GM10266 (cell line): ENCODE results near the gene PBX1.

Experiments
- DNase-seq: peaks from one replicate; pipeline ENCODE4 v3.0.0; 2012; ENCODE audit errors: extremely low spot score
- TF ChIP-seq, protein P1 (sequence below): IDR thresholded peaks from 2 replicates; pipeline ENCODE4 v1.5.1; 2012; ENCODE audit warnings: mild to moderate bottlenecking, low read depth; ENCODE audit not compliant: control insufficient read depth, insufficient read depth; ENCODE audit errors: missing control alignments

The PBX1 gene

DNA sequence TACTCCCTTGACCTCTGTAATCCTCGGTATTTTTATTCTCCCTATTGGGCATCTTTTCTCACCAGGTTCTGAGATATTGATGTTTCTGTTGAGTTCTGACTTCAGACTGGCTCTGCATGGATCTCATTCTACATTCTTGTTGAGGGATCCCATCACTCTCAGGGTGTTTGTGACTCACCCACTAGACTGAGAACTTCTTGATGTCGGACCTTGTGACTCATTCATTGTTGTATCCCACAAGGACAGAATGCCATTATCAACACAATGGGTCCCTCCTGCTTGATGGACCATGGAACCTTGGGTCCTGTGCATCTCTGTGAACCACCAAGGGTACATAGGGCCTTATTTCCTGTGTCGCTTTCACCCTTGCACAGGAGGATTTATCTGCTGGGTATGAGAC lies 174.1 kb downstream of the PBX1 start:
- no peak for DNase-seq
- TF ChIP-seq, protein P1, sequence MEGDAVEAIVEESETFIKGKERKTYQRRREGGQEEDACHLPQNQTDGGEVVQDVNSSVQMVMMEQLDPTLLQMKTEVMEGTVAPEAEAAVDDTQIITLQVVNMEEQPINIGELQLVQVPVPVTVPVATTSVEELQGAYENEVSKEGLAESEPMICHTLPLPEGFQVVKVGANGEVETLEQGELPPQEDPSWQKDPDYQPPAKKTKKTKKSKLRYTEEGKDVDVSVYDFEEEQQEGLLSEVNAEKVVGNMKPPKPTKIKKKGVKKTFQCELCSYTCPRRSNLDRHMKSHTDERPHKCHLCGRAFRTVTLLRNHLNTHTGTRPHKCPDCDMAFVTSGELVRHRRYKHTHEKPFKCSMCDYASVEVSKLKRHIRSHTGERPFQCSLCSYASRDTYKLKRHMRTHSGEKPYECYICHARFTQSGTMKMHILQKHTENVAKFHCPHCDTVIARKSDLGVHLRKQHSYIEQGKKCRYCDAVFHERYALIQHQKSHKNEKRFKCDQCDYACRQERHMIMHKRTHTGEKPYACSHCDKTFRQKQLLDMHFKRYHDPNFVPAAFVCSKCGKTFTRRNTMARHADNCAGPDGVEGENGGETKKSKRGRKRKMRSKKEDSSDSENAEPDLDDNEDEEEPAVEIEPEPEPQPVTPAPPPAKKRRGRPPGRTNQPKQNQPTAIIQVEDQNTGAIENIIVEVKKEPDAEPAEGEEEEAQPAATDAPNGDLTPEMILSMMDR, result no peak

DNA sequence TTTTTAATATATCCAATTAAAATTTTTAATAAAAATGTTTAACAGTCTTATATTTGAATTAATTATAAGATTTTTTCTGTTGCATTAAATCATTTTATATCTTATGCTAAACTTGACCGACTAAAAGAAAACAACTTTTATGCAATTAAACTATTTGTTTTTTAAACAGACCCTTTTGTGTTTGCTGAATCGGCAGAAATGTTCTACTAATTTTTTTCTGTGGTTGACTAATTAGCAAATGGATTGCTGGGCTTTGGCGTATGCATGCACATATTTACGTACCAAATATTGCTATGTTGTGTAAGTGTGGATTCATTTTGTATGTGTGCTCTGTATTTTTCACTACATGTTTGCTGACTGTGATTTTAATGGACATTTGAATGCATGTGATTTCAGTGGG lies 174.8 kb downstream of the PBX1 start:
- DNase-seq, result no peak
- TF ChIP-seq, protein P1, result no peak

DNA sequence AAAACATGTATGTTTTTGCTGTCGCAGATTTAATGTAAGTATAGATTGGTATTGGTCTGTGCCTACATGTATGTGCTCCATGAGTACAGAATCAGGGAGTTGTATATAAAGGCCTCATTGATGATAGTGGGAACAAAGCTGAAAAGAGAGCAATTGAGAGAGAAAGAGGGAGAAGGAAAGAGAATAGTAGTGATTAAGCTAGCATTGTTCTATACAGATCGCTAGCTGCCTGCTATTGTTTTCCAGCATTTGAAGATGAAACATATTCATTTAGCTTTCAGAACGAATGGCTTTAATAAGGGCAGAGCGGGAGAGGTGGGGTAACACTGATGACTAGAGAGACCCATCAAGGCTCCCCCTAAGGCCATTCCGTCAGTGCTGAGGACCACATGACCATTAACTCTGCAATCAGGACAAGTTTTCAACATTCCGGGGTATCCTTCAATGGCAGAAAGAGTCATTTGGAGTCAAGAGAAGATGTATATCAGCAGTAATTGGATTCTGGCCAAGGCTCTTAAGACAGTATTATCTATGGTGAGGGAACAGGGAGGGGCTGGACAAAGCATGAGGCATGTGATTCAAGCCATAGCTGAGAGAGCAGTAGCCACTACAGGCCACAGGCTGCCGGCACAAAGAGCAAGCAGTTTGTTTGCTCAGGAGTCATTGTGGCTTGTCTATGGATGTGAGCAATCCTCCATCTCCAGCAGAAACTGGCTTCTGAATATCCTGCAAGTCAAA lies 176.5 kb downstream of the PBX1 start:
- TF ChIP-seq, protein P1, result no peak
- DNase-seq, result no peak

DNA sequence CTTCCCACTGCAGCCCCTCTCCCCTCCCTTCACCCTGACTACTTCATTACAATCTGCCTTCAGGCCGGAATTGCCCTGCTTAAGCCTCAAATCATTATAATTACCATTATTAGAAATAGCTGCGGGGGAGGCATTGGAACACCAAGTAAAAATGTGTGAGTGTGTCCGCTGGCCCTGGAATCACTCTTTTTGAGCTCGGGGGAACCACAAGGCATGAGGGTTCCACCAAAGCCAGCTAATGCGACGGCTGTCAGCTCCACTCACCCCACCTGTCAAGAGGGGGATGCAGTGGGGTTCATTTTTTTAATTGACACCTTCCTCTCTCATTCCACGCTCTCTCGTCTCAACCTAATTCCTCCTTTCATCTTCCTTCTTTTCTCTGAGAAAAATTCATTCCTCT lies 177.2 kb downstream of the PBX1 start:
- DNase-seq, result no peak
- TF ChIP-seq, protein P1, result no peak

DNA sequence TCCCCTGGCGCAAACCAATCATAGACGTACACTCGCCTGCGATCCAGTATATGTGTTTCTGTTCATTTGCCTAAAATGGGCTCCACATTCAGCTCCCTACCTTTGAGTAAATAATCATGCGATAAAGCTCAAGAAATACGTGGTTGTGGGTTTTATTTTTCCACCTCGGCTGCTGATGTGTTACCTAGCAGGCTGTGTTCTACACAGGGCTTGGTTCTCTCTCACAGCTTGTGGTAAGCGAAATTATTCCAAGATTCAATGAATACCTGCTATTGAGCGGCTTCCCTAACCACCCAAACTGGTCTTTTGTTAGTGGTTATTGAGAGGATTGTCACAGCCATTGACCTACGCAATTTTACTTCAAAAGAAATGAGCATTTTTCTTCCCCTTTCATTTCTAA lies 180.2 kb downstream of the PBX1 start:
- TF ChIP-seq, protein P1, result no peak
- DNase-seq, result no peak

DNA sequence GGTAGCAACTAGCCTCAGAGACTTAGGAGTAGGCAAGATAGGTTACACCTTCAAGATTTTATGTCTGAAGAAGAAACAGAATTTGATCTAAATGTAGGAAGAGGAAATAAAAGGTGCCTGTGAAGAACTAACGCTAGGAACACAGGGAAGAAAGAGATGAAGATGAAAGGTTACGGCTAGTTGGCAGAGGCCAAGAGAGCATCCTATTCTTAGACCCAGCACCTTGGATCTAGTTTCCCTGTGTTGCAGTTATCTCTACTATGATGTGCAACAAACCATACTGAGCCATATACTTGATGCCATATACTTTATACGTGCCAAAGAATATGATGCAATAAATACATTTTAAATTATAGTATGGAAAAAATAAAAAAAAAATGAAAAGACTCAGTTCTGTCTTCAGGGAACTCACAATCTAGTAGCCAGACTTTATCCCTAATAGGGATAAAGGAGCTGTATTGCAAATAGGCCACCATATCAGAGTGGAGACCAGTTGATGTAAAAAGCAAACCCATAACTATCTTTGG lies 181.1 kb downstream of the PBX1 start:
- no peak for DNase-seq
- TF ChIP-seq, protein P1, result no peak

DNA sequence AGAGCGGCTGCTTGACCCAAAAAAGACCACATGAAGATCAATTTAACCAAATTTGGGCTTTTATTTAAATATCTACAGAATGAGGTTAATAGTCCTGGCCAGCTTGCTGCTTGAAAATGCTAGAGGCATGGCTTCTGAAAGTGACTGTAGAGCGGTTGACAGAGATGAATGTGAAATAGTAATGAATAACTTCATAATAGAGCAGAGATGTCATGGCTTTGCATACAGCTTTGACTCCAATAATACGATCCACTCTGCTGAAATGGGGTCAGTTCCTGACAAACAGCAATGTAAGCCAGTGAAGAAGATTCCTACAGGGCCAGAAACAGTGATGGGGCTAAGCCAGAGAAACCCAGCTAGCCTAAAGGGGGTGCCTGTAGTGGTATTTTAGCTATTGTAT lies 183.8 kb downstream of the PBX1 start:
- TF ChIP-seq, protein P1, result no peak
- no peak for DNase-seq
